Activated naive CD8-positive, alpha-beta T cell treated with anti-CD3 and anti-CD28 coated beads for 36 hours (primary cell): ENCODE measurements around the gene IFFO2. TPM values are rescaled to one million over a fixed set of nuclear protein-coding genes. Genes with fewer than 3 reads are reported as not detected.

ENCODE experiments used
- DNase-seq: peaks from one replicate; pipeline ENCODE4 v3.0.0; 2021
- H3K27ac Mint-ChIP-seq: one replicate; pipeline ENCODE4 v1.8.0; 2022; ENCODE audit warnings: mild to moderate bottlenecking, moderate library complexity, mixed read lengths
- H3K27me3 Mint-ChIP-seq: one replicate; pipeline ENCODE4 v1.8.0; 2022; ENCODE audit warnings: mild to moderate bottlenecking, mixed read lengths
- H3K36me3 Mint-ChIP-seq: one replicate; pipeline ENCODE4 v1.8.0; 2021; ENCODE audit warnings: mild to moderate bottlenecking, mixed read lengths
- H3K4me1 Mint-ChIP-seq: one replicate; pipeline ENCODE4 v1.8.0; 2021; ENCODE audit warnings: mixed read lengths
- H3K4me3 Mint-ChIP-seq: one replicate; pipeline ENCODE4 v1.8.0; 2022; ENCODE audit warnings: mild to moderate bottlenecking, moderate library complexity, mixed read lengths
- H3K9me3 Mint-ChIP-seq: one replicate; pipeline ENCODE4 v1.8.0; 2022; ENCODE audit warnings: mixed read lengths
- total RNA-seq, 2 experiments: library from RNA; stranded (reverse); gene quantifications; one replicate each; pipeline ENCODE4 v1.2.3, GENCODE V29; 2021

Gene IFFO2
- total RNA-seq, 2 experiments from 2014 or later = 21.4 to 21.7 TPM

- Mint-ChIP-seq H3K27me3 (no peaks in the 10 kb centered on the region), H3K27ac (peak overlapping the region; percentile 98), H3K9me3 (peaks cover 2% of the 10 kb centered on the region), H3K36me3 (peaks cover 9% of the 10 kb centered on the region), H3K4me3 (peak overlapping the region; percentile 87), H3K4me1 (peaks cover 74% of the 10 kb centered on the region)
- no peak for DNase-seq
These were observed 29.3 kb downstream of the IFFO2 start for GRCh38 chr1:18927082-18927653.

DNA sequence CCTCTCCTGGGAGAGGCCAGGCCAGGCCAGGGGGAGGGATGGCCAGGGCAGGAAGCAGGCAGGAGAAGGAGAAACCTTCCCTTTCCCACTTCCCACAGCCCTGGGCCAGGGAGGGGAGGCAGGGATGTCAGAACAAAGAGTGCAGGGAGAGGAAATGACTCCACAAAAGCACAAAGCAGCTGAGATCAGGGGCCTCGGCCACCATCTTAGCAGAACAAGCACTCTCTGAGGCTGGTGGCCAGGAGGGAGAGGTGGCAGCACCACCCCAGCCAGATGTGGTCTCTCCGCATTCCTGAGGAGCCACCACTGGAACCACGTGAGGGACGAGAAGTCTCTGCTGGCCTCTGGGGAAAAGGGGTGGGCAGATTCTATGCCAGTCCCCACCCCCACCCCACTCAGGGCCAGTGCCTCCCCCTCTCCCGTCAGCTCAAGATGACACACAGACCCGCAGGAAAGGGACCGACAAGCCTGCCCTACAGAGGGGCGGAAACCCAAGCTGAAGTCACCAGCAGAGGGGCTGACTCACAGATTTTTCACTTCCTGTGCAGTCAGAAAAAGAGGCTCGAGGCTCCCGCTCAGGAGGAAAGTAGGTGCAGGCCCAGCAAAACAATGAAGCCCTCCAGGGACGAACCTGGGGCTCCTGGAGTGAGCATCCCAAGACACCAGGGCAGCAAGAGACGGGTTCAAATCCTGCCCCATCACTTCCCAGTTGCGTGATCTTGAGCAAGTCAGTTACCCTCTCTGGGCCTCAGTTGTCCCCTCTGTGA lies 30.0 kb downstream of the IFFO2 start:
- Mint-ChIP-seq H3K9me3 (peaks cover 2% of the 10 kb centered on the region), H3K27me3 (no peaks in the 10 kb centered on the region), H3K4me3 (peak overlapping the region; percentile 87), H3K36me3 (peaks cover 9% of the 10 kb centered on the region), H3K4me1 (peaks cover 68% of the 10 kb centered on the region), H3K27ac (peak overlapping the region; percentile 98)
- peak; percentile 86 for DNase-seq

DNA sequence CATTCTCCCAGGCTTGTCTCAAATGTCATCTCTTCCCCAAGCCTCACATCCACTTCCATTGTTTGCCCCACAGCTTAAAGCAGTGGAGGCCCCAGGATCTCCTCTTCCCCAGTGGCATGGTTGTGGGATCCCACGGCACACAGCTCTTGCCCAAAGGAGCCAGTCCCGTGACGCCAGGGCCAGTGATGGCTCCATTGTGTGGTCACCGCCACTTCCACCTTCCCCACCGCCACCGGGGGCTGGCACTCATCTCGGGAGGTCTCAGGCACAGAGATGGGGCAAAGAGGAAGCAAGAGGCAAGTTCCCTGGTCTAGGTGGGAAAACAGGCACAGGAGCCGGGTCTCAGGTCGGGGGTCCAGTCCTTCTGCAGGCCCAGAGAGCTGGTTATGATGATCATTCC lies 31.2 kb downstream of the IFFO2 start:
- Mint-ChIP-seq H3K9me3 (peaks cover 2% of the 10 kb centered on the region), H3K27me3 (no peaks in the 10 kb centered on the region), H3K4me1 (peaks cover 59% of the 10 kb centered on the region), H3K36me3 (peaks cover 9% of the 10 kb centered on the region), H3K4me3 (no peak overlapping the region), H3K27ac (peak overlapping the region; percentile 57)
- no peak for DNase-seq

GRCh38 chr1:18924221-18924691 lies 32.2 kb downstream of the IFFO2 start:
- Mint-ChIP-seq H3K4me3 (no peak overlapping the region), H3K4me1 (peaks cover 50% of the 10 kb centered on the region), H3K27ac (no peak overlapping the region), H3K27me3 (no peaks in the 10 kb centered on the region), H3K9me3 (peaks cover 2% of the 10 kb centered on the region), H3K36me3 (peaks cover 9% of the 10 kb centered on the region)
- DNase-seq = no peak

GRCh38 chr1:18923756-18924211 lies 32.7 kb downstream of the IFFO2 start:
- Mint-ChIP-seq H3K36me3 (peaks cover 9% of the 10 kb centered on the region), H3K27me3 (no peaks in the 10 kb centered on the region), H3K4me1 (peaks cover 45% of the 10 kb centered on the region), H3K27ac (peak overlapping the region; percentile 15), H3K9me3 (peaks cover 2% of the 10 kb centered on the region), H3K4me3 (no peak overlapping the region)
- no peak for DNase-seq

GRCh38 chr1:18922848-18923755 lies 33.4 kb downstream of the IFFO2 start:
- peaks cover 10% of the 10 kb centered on the region for H3K36me3 Mint-ChIP-seq
- H3K27ac Mint-ChIP-seq = peak overlapping the region; percentile 70
- H3K27me3 Mint-ChIP-seq = no peaks in the 10 kb centered on the region
- H3K4me1 Mint-ChIP-seq = peaks cover 38% of the 10 kb centered on the region
- H3K9me3 Mint-ChIP-seq = peaks cover 2% of the 10 kb centered on the region
- peak overlapping the region; percentile 18 for H3K4me3 Mint-ChIP-seq
- DNase-seq = no peak

DNA sequence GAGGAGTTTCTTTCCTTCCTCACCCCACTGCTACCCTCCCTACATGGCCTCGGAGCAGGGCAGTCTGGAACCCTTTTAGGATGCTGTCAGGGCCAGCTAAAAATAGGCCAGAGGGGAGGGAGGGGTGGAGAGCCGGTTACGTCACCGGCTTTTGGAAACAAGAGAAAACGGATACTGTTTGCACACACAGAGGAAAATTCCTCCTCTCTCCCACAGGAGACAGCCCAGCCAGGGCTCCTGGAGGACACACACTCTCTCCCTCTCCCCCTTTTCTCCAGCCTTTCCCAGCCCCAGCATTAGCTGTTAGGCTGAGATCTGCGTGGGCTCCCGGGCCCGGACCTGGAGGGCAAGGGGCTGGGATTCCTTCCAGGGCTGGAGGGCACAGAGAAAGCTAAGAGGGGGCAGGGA lies 34.2 kb downstream of the IFFO2 start:
- Mint-ChIP-seq H3K36me3 (peaks cover 12% of the 10 kb centered on the region), H3K4me1 (peaks cover 32% of the 10 kb centered on the region), H3K4me3 (no peak overlapping the region), H3K27me3 (no peaks in the 10 kb centered on the region), H3K9me3 (peaks cover 2% of the 10 kb centered on the region), H3K27ac (no peak overlapping the region)
- DNase-seq = no peak

GRCh38 chr1:18921516-18922251 lies 34.8 kb downstream of the IFFO2 start:
- Mint-ChIP-seq H3K9me3 (peaks cover 2% of the 10 kb centered on the region), H3K4me1 (peaks cover 28% of the 10 kb centered on the region), H3K36me3 (peaks cover 12% of the 10 kb centered on the region), H3K27ac (no peak overlapping the region), H3K27me3 (no peaks in the 10 kb centered on the region), H3K4me3 (no peak overlapping the region)
- DNase-seq = no peak

- peaks cover 11% of the 10 kb centered on the region for H3K36me3 Mint-ChIP-seq
- H3K9me3 Mint-ChIP-seq = peaks cover 2% of the 10 kb centered on the region
These were observed 35.5 kb downstream of the IFFO2 start for GRCh38 chr1:18920931-18921330.

DNA sequence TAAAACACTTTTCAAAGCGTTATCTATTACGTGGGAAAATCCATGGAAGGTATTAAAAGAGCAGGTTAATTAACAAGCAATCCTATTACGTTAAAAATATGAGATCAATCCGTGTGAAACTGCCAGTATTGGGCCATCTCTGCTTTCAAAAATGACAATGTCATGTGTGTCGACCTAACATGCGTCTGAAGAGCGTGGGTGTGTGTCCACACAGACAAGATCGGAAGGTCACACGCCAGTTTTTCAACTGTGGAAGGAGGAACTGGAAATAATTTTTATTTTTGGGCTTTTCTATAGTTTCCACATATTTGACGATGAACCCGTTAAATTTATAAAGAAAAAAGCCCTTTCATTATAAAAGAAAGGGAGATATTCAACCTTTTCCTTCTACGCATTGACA lies 36.5 kb downstream of the IFFO2 start:
- no peak overlapping the region for H3K4me3 Mint-ChIP-seq
- H3K36me3 Mint-ChIP-seq = peaks cover 3% of the 10 kb centered on the region
- H3K27me3 Mint-ChIP-seq = no peaks in the 10 kb centered on the region
- no peak for DNase-seq
- H3K9me3 Mint-ChIP-seq = no peaks in the 10 kb centered on the region
- H3K27ac Mint-ChIP-seq = no peak overlapping the region
- H3K4me1 Mint-ChIP-seq = peaks cover 18% of the 10 kb centered on the region

More at GRCh38 chr1:18920931-18921330, 35.5 kb downstream of the IFFO2 start:
- no peak for DNase-seq
- peaks cover 22% of the 10 kb centered on the region for H3K4me1 Mint-ChIP-seq
- no peaks in the 10 kb centered on the region for H3K27me3 Mint-ChIP-seq
- no peak overlapping the region for H3K4me3 Mint-ChIP-seq
- no peak overlapping the region for H3K27ac Mint-ChIP-seq

GRCh38 chr1:18919197-18919905 lies 37.1 kb downstream of the IFFO2 start:
- no peak overlapping the region for H3K27ac Mint-ChIP-seq
- no peak for DNase-seq
- H3K4me1 Mint-ChIP-seq = peaks cover 13% of the 10 kb centered on the region
- H3K4me3 Mint-ChIP-seq = no peak overlapping the region
- H3K9me3 Mint-ChIP-seq = no peaks in the 10 kb centered on the region
- no peaks in the 10 kb centered on the region for H3K27me3 Mint-ChIP-seq
- peaks cover 3% of the 10 kb centered on the region for H3K36me3 Mint-ChIP-seq

DNA sequence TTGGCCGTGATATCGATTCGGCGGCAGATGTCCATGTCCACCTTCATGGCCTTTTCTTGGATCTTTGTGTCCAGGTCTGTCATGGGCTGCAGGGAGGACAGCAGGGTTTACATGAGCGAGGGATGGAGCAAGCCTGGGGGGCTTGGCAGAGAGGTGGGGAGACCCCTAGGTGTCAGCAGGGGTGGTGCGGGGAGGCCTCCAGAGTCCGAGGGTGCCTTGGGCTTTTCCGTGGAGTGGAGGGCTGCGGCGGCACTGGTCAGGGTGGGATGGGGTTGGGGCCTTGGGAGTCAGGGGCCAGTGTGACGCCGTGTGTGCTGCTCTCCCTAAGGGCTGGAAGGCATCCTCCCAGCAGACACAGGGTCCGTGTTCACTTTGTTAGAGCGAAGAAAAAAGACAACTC lies 38.1 kb downstream of the IFFO2 start:
- H3K27ac Mint-ChIP-seq = no peak overlapping the region
- DNase-seq = no peak
- no peak overlapping the region for H3K4me3 Mint-ChIP-seq
- no peaks in the 10 kb centered on the region for H3K9me3 Mint-ChIP-seq
- H3K27me3 Mint-ChIP-seq = no peaks in the 10 kb centered on the region
- H3K4me1 Mint-ChIP-seq = peaks cover 4% of the 10 kb centered on the region
- H3K36me3 Mint-ChIP-seq = peaks cover 3% of the 10 kb centered on the region

GRCh38 chr1:18917071-18917799 lies 39.2 kb downstream of the IFFO2 start:
- no peaks in the 10 kb centered on the region for H3K9me3 Mint-ChIP-seq
- H3K27ac Mint-ChIP-seq = no peak overlapping the region
- H3K27me3 Mint-ChIP-seq = no peaks in the 10 kb centered on the region
- peaks cover 3% of the 10 kb centered on the region for H3K36me3 Mint-ChIP-seq
- H3K4me3 Mint-ChIP-seq = no peak overlapping the region
- H3K4me1 Mint-ChIP-seq = peaks cover 3% of the 10 kb centered on the region
- DNase-seq = no peak
